GM12878 (cell line): Measurements from ENCODE around the gene SMIM26. TPM values are rescaled to one million over a fixed set of nuclear protein-coding genes. Genes with fewer than 3 reads are reported as not detected.

Experiments
- ATAC-seq: fragments of 200-7000 bp; cut with Tn5 transposase; 3 replicates; pipeline ENCODE4 v1.9.1; 2020; ENCODE audit warnings: mild to moderate bottlenecking, moderate library complexity
- BruUV-seq: library from RNA; stranded (reverse); fragments of 400-500 nt; replicated peaks from 2 replicates; lab custom pipeline; 2021; lab: Mats Ljungman, UMichigan
- CTCF ChIA-PET: fragments of 300-600 bp; sonication (Branson Sonifier 250); formaldehyde crosslinking; extraction: SDS; loops from one replicate; lab custom pipeline; 2021; ENCODE audit warnings: inconsistent platforms; lab: Yijun Ruan, JAX
- POLR2A ChIA-PET: fragments of 350-600 bp; formaldehyde crosslinking; extraction: SDS; loops from one replicate; lab custom pipeline; 2021; ENCODE audit warnings: inconsistent platforms; lab: Charles Lee
- RAD21 ChIA-PET: fragments of 300-600 bp; sonication (Branson Sonifier 250); formaldehyde crosslinking; loops from one replicate; lab custom pipeline; 2023; ENCODE audit warnings: antibody characterized with exemption; ENCODE audit not compliant: unreplicated experiment; lab: Charles Lee
- SMC1A ChIA-PET: fragments of 300-600 bp; sonication (Branson Sonifier 250); formaldehyde crosslinking; loops from one replicate; lab custom pipeline; 2023; ENCODE audit not compliant: unreplicated experiment, uncharacterized antibody; lab: Charles Lee
- DNase-seq: peaks from one replicate; pipeline ENCODE4 v3.0.0-alpha.2; 2011; ENCODE audit warnings: low read depth, low spot score
- FAIRE-seq: peaks from 3 replicates; lab custom pipeline; 2011; peaks lifted over from hg19 to GRCh38; lab: Jason Lieb, UNC
- H2AFZ ChIP-seq: 2 replicates; pipeline ENCODE4 v1.6.0; 2011; ENCODE audit warnings: low read depth, low read length, control low read depth; ENCODE audit not compliant: control insufficient read depth
- H3K27ac ChIP-seq: 2 replicates; pipeline ENCODE4 v1.5.1; 2011; ENCODE audit warnings: control low read depth; ENCODE audit not compliant: control insufficient read depth, insufficient read depth
- H3K27me3 ChIP-seq, 2 experiments: replicated peaks in 1 of 2; 2 replicates each; pipeline versions ENCODE4 v1.6.0 to v1.6.1; 2011; ENCODE audit warnings: low read length in 1 of 2; ENCODE audit not compliant: control insufficient read depth in 2 of 2, insufficient read depth in 2 of 2
- H3K36me3 ChIP-seq, 2 experiments: 2 replicates each; pipeline ENCODE4 v1.5.1; 2011; ENCODE audit warnings: low read length in 1 of 2; ENCODE audit not compliant: control insufficient read depth in 2 of 2, insufficient read depth in 2 of 2
- H3K4me1 ChIP-seq: 2 replicates; pipeline ENCODE4 v1.6.1; 2011; ENCODE audit warnings: mild to moderate bottlenecking, low read length, moderate library complexity, mixed read lengths; ENCODE audit not compliant: control insufficient read depth, insufficient read depth
- H3K4me2 ChIP-seq: 2 replicates; pipeline ENCODE4 v1.6.0; 2011; ENCODE audit warnings: control low read depth; ENCODE audit not compliant: control insufficient read depth, insufficient read depth
- H3K4me3 ChIP-seq: fragments of 200-600 bp; sonication (generic); 2 replicates; pipeline ENCODE4 v1.5.1; 2016
- H3K79me2 ChIP-seq: 2 replicates; pipeline ENCODE4 v1.6.0; 2011; ENCODE audit warnings: low read length; ENCODE audit not compliant: control insufficient read depth, insufficient read depth
- H3K9ac ChIP-seq: 2 replicates; pipeline ENCODE4 v1.8.0; 2011; ENCODE audit warnings: low read length, control low read depth, mixed read lengths; ENCODE audit not compliant: control insufficient read depth, insufficient read depth
- H3K9me3 ChIP-seq: replicated peaks from 3 replicates; pipeline ENCODE4 v1.5.1; 2011; ENCODE audit warnings: mild to moderate bottlenecking, low read length; ENCODE audit not compliant: control insufficient read depth, insufficient read depth
- H4K20me1 ChIP-seq: 2 replicates; pipeline ENCODE4 v1.6.0; 2011; ENCODE audit not compliant: control insufficient read depth, insufficient read depth
- ATF3 ChIP-seq: IDR thresholded peaks from 2 replicates; pipeline ENCODE4 v1.6.1; 2011; ENCODE audit warnings: low read depth, mild to moderate bottlenecking, low read length, moderate library complexity, borderline replicate concordance; ENCODE audit errors: extremely low read depth
- BACH1 ChIP-seq: fragments of 450-650 bp; IDR thresholded peaks from 2 replicates; pipeline ENCODE4 v1.6.1; 2017; ENCODE audit warnings: mild to moderate bottlenecking, borderline replicate concordance
- CREB1 ChIP-seq: IDR thresholded peaks from 2 replicates; pipeline ENCODE4 v1.6.1; 2012; ENCODE audit warnings: low read depth, mild to moderate bottlenecking, inconsistent platforms
- DPF2 ChIP-seq: fragments of 450-650 bp; IDR thresholded peaks from 2 replicates; pipeline ENCODE4 v1.6.1; 2017; ENCODE audit warnings: mild to moderate bottlenecking
- ELK1 ChIP-seq: IDR thresholded peaks from 2 replicates; pipeline ENCODE4 v1.6.1; 2012; ENCODE audit warnings: low read depth, low read length, improper control_type of control experiment
- JUNB ChIP-seq: IDR thresholded peaks from 2 replicates; pipeline ENCODE4 v1.6.1; 2016; ENCODE audit warnings: antibody characterized with exemption, mild to moderate bottlenecking
- KAT2A ChIP-seq: conservative IDR thresholded peaks from 2 replicates; pipeline ENCODE4 v1.6.1; 2011; ENCODE audit warnings: low read depth, low read length; ENCODE audit not compliant: control insufficient read depth
- MEF2B ChIP-seq: fragments of 450-650 bp; IDR thresholded peaks from 2 replicates; pipeline ENCODE4 v1.6.1; 2018; ENCODE audit warnings: mild to moderate bottlenecking, moderate library complexity; ENCODE audit not compliant: partially characterized antibody, poor library complexity, severe bottlenecking
- RELA ChIP-seq: fragments of 450-650 bp; IDR thresholded peaks from 2 replicates; pipeline ENCODE4 v1.8.0; 2014; ENCODE audit warnings: borderline replicate concordance; ENCODE audit not compliant: partially characterized antibody
- YBX1 ChIP-seq: fragments of 450-650 bp; IDR thresholded peaks from 2 replicates; pipeline ENCODE4 v1.6.1; 2016; ENCODE audit warnings: antibody characterized with exemption
- ZNF217 ChIP-seq: fragments of 450-650 bp; IDR thresholded peaks from 2 replicates; pipeline ENCODE4 v1.6.1; 2017; ENCODE audit warnings: antibody characterized with exemption, mild to moderate bottlenecking
- ZNF622 ChIP-seq: fragments of 450-650 bp; IDR thresholded peaks from 2 replicates; pipeline ENCODE4 v1.6.1; 2017; ENCODE audit warnings: mild to moderate bottlenecking, inconsistent platforms
- WGBS: methylation state at CpG from one replicate; pipeline ENCODE4 v1.1.6; 2016; ENCODE audit warnings: low lambda C conversion rate; ENCODE audit not compliant: insufficient replicate concordance, insufficient coverage; ENCODE audit errors: missing lambda C conversion rate; 5-methylcytosine and 5-hydroxymethylcytosine counted together
- in situ Hi-C: fragments of 300-500 bp; cut with MboI; formaldehyde crosslinking; loops from 9 replicates; pipeline ENCODE4 v1.14.3; 2018; ENCODE audit warnings: mixed read lengths
- intact Hi-C: fragments of 100-400 bp; cut with micrococcal nuclease; formaldehyde crosslinking; loops from one replicate; pipeline ENCODE4 v1.14.2; 2022; ENCODE audit not compliant: unreplicated experiment
- polyA plus RNA-seq, 11 experiments: library from polyadenylated mRNA; depleted of rRNA in 4 of 11; unstranded in 6 of 11; stranded (reverse) in 5 of 11; fragments of >200 nt; fragmentation: Nextera tagmentation in 4 of 11; fragmentation: Illumina TruSeq in 1 of 11; extraction: Ambion mirVana in 4 of 11; extraction: Trizol in 1 of 11; gene quantifications; 1 replicate in 1 of 11; 2 replicates in 10 of 11; pipeline versions ENCODE4 v1.2.1 to v1.2.3, GENCODE V29; 2011 to 2016; ENCODE audit warnings: inconsistent platforms in 2 of 11, missing spikeins in 2 of 11, low read depth in 1 of 11
- total RNA-seq, 4 experiments: library from RNA; depleted of rRNA in 3 of 4; stranded (reverse); fragments of >200 nt in 3 of 4; fragmentation: Illumina TruSeq in 1 of 4; extraction: Trizol in 1 of 4; gene quantifications; 2 replicates each; pipeline versions ENCODE4 v1.2.1 to v1.2.3, GENCODE V29; 2013 to 2021

The SMIM26 gene
- total and polyA plus RNA-seq, 10 of the 15 experiments (the other 5 are each of a cell fraction or from before 2014, with no cell fraction given), result 74.3 to 329 (median 176) TPM

- no peaks in the 10 kb centered on the region for H3K27me3 ChIP-seq
- in situ Hi-C loops (loop anchor here (25.0 kb wide), 1 partner anchor 1427 kb away; the partner anchor contains the start of gene NAA20), intact Hi-C loops (loop anchor here (5.0 kb wide), 1 partner anchor 78 kb away; the partner anchor contains the start of gene SEC23B)
- no peaks in the 10 kb centered on the region for H4K20me1 ChIP-seq
- ChIA-PET RAD21 (no interaction called here), CTCF (interaction anchor here (0.6 to 0.7 kb wide), 2 partner anchors 132 to 999 kb away, joined by 3 to 4 read pairs; no protein-coding TSS in a partner anchor), POLR2A (interaction anchor here (1.0 kb wide), 1 partner anchor 10 kb away, joined by 3 read pairs; no protein-coding TSS in a partner anchor), SMC1A (interaction anchor here (0.6 to 1.5 kb wide), 3 partner anchors 40 to 171 kb away, joined by 3 read pairs; no protein-coding TSS in a partner anchor)
- FAIRE-seq (no peak), ATAC-seq (no peak), DNase-seq (no peak)
- BruUV-seq, result no TSS peak
- no peaks in the 10 kb centered on the region for H3K4me1 ChIP-seq
- no peak overlapping the region for H3K27ac ChIP-seq
- H3K79me2 ChIP-seq, result peaks cover 14% of the 10 kb centered on the region
- TF ChIP-seq ATF3 (no peak), JUNB (no peak), KAT2A (no peak), MEF2B (no peak), ELK1 (no peak), ZNF622 (no peak), RELA (no peak), YBX1 (no peak), CREB1 (no peak), ZNF217 (no peak), BACH1 (no peak), DPF2 (no peak)
- 50% methylated on average over 2 of the region's 2 CpGs for WGBS
- H3K4me3 ChIP-seq, result no peak overlapping the region
- no peak overlapping the region for H3K9ac ChIP-seq
- no peaks in the 10 kb centered on the region for H3K9me3 ChIP-seq
- no peak overlapping the region for H2AFZ ChIP-seq
- no peak overlapping the region for H3K4me2 ChIP-seq
- no peaks in the 10 kb centered on the region for H3K36me3 ChIP-seq
Measured at GRCh38 chr20:18585134-18585533, 17.9 kb downstream of the SMIM26 start.
